HepG2 (cell line): Measurements from ENCODE around the gene FGD5. TPM values are rescaled to one million over a fixed set of nuclear protein-coding genes. Genes with fewer than 3 reads are reported as not detected.
A peak's percentile ranks its signal among the peaks of the same experiment; 100 is the strongest.

ENCODE experiments used
- ASH2L ChIP-seq: fragments of 300-600, 200-600 bp; sonication (generic); IDR thresholded peaks from 2 replicates; pipeline ENCODE4 v1.7.0; 2017; ENCODE audit warnings: low read depth, mild to moderate bottlenecking, moderate library complexity, mixed read lengths, low read length; ENCODE audit not compliant: insufficient read length
- CHCHD3 ChIP-seq: sonication (generic); formaldehyde crosslinking; IDR thresholded peaks from 2 replicates; pipeline ENCODE4 v1.8.0; 2022; ENCODE audit warnings: mild to moderate bottlenecking, missing genetic modification reagents, moderate library complexity
- MEF2D ChIP-seq: sonication (generic); formaldehyde crosslinking; IDR thresholded peaks from 2 replicates; pipeline ENCODE4 v1.5.1; 2020; ENCODE audit warnings: mild to moderate bottlenecking, missing genetic modification reagents
- NFYC ChIP-seq: IDR thresholded peaks from 2 replicates; pipeline ENCODE4 v1.6.1; 2016; ENCODE audit warnings: missing genetic modification reagents, missing compliant biosample characterization
- PHF20 ChIP-seq: sonication (generic); formaldehyde crosslinking; IDR thresholded peaks from 2 replicates; pipeline ENCODE4 v1.5.0; 2020; ENCODE audit warnings: mild to moderate bottlenecking, missing genetic modification reagents
- RARA ChIP-seq: IDR thresholded peaks from 2 replicates; pipeline ENCODE4 v1.6.1; 2016; ENCODE audit warnings: missing genetic modification reagents, missing compliant biosample characterization
- SP5 ChIP-seq: IDR thresholded peaks from 2 replicates; pipeline ENCODE4 v1.6.1; 2016; ENCODE audit warnings: low read depth, borderline replicate concordance
- YEATS2 ChIP-seq: sonication (generic); formaldehyde crosslinking; IDR thresholded peaks from 2 replicates; pipeline ENCODE4 v1.4.0; 2020; ENCODE audit warnings: missing genetic modification reagents, borderline replicate concordance
- ZKSCAN8 ChIP-seq: IDR thresholded peaks from 2 replicates; pipeline ENCODE4 v1.6.1; 2016; ENCODE audit warnings: borderline replicate concordance, missing genetic modification reagents, missing compliant biosample characterization
- ZNF33B ChIP-seq: sonication (generic); formaldehyde crosslinking; IDR thresholded peaks from 2 replicates; pipeline ENCODE4 v1.5.1; 2020; ENCODE audit warnings: mild to moderate bottlenecking, missing genetic modification reagents
- ZNF556 ChIP-seq: sonication (generic); formaldehyde crosslinking; IDR thresholded peaks from 2 replicates; pipeline ENCODE4 v1.4.0; 2020; ENCODE audit warnings: mild to moderate bottlenecking, missing genetic modification reagents, borderline replicate concordance
- polyA plus RNA-seq, 8 experiments: library from polyadenylated mRNA; depleted of rRNA in 3 of 8; stranded (reverse) in 7 of 8; unstranded in 1 of 8; fragments of >200 nt; fragmentation: Illumina TruSeq in 4 of 8; extraction: Trizol in 4 of 8; gene quantifications; 2 replicates each; pipeline versions ENCODE4 v1.2.1 to v1.2.3, GENCODE V29; 2011 to 2016; ENCODE audit warnings: low read depth in 4 of 8, missing spikeins in 1 of 8, mixed read lengths in 1 of 8; ENCODE audit not compliant: insufficient read depth in 1 of 8
- total RNA-seq, 5 experiments: library from RNA; depleted of rRNA; stranded (reverse); fragments of >200 nt; fragmentation: Illumina TruSeq; extraction: Trizol; gene quantifications; 2 replicates each; pipeline ENCODE4 v1.2.3, GENCODE V29; 2016; ENCODE audit warnings: low read depth in 1 of 5
- TF ChIP-seq, protein P1 (sequence below): sonication (generic); formaldehyde crosslinking; IDR thresholded peaks from 2 replicates; pipeline ENCODE4 v1.5.0; 2020; ENCODE audit warnings: missing genetic modification reagents
- TF ChIP-seq, protein P2 (sequence below): sonication (generic); formaldehyde crosslinking; conservative IDR thresholded peaks from 2 replicates; pipeline ENCODE4 v1.4.0; 2020; ENCODE audit warnings: missing genetic modification reagents
- TF ChIP-seq, protein P3 (sequence below): sonication (generic); formaldehyde crosslinking; IDR thresholded peaks from 2 replicates; pipeline ENCODE4 v1.5.1; 2020; ENCODE audit warnings: mild to moderate bottlenecking, missing genetic modification reagents, moderate library complexity
- TF ChIP-seq, protein P4 (sequence below): sonication (generic); formaldehyde crosslinking; IDR thresholded peaks from 2 replicates; pipeline ENCODE4 v1.4.0; 2020; ENCODE audit warnings: missing genetic modification reagents
- TF ChIP-seq, protein P5 (sequence below): IDR thresholded peaks from 2 replicates; pipeline ENCODE4 v1.6.1; 2016; ENCODE audit warnings: missing genetic modification reagents, missing compliant biosample characterization
- TF ChIP-seq, protein P6 (sequence below): sonication (generic); formaldehyde crosslinking; IDR thresholded peaks from 2 replicates; pipeline ENCODE4 v1.8.1; 2023; ENCODE audit warnings: mild to moderate bottlenecking, moderate library complexity, missing genetic modification reagents

Gene FGD5
- total and polyA plus RNA-seq, 2 of the 13 experiments (the other 11 are each of a cell fraction or from before 2014, with no cell fraction given) = 0.17 TPM; not detected in 1

DNA sequence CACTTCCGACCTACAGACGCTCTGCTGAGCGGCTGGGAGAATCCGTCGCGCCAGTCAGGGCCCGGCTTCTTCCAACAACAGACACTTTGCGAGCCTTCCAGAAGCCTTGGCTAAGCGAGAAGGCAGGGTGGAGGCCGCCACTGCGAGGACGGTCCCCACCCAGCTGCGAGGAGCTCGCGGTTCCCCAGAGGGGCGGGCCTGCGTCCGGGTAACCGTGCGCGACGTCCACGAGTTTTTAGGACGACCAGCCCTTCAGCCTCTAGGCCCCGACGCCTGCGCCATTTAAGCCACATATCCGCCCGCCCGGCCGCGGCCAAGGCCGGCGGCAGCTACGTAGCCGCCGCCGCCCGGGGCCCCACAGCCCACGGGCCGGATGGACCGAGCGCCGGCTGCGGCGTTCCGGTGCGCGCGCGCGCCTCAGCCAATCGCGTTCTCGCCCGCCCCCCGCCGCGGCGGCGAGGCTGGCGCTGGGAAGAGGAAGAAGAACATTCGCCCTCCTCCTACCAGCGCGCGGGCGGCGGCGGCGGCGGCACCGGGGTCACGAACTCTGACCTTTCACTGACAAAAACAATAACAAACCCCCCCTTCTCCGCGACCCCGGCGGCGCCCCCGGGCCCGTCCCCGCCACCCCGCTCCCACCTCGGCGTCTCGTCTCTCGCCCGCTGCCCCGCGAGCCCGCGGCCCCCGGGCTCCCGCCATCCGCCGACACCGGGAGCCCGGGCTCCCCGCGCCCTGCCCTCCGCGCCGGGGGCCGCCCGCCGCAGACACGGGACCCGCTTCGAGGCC is 128.5 kb downstream of the FGD5 start, which contains the start of gene NR2C2 (continued):
- TF ChIP-seq, protein P1, sequence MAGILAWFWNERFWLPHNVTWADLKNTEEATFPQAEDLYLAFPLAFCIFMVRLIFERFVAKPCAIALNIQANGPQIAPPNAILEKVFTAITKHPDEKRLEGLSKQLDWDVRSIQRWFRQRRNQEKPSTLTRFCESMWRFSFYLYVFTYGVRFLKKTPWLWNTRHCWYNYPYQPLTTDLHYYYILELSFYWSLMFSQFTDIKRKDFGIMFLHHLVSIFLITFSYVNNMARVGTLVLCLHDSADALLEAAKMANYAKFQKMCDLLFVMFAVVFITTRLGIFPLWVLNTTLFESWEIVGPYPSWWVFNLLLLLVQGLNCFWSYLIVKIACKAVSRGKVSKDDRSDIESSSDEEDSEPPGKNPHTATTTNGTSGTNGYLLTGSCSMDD (CRISPR knock-in tag) = no peak
- peak; percentile 72 for TF ChIP-seq NFYC (CRISPR knock-in tag)
- 0 out of 2 replicates have a peak, but pooled peaks have one; percentile 58 for TF ChIP-seq CHCHD3 (CRISPR knock-in tag)
- peak; percentile 16; the same call in 1 of the 2 replicates for TF ChIP-seq YEATS2 (CRISPR knock-in tag)
- no peak for TF ChIP-seq ZKSCAN8 (CRISPR knock-in tag)
- peak; percentile 37; the same call in 1 of the 2 replicates for TF ChIP-seq RARA (CRISPR knock-in tag)
- TF ChIP-seq, protein P2, sequence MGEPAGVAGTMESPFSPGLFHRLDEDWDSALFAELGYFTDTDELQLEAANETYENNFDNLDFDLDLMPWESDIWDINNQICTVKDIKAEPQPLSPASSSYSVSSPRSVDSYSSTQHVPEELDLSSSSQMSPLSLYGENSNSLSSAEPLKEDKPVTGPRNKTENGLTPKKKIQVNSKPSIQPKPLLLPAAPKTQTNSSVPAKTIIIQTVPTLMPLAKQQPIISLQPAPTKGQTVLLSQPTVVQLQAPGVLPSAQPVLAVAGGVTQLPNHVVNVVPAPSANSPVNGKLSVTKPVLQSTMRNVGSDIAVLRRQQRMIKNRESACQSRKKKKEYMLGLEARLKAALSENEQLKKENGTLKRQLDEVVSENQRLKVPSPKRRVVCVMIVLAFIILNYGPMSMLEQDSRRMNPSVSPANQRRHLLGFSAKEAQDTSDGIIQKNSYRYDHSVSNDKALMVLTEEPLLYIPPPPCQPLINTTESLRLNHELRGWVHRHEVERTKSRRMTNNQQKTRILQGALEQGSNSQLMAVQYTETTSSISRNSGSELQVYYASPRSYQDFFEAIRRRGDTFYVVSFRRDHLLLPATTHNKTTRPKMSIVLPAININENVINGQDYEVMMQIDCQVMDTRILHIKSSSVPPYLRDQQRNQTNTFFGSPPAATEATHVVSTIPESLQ (CRISPR knock-in tag) = 0 out of 2 replicates have a peak, but pooled peaks have one; percentile 1
- TF ChIP-seq SP5 (CRISPR knock-in tag) = no peak
- TF ChIP-seq ZNF33B (CRISPR knock-in tag) = peak; percentile 52; the same call in 1 of the 2 replicates
- TF ChIP-seq, protein P3, sequence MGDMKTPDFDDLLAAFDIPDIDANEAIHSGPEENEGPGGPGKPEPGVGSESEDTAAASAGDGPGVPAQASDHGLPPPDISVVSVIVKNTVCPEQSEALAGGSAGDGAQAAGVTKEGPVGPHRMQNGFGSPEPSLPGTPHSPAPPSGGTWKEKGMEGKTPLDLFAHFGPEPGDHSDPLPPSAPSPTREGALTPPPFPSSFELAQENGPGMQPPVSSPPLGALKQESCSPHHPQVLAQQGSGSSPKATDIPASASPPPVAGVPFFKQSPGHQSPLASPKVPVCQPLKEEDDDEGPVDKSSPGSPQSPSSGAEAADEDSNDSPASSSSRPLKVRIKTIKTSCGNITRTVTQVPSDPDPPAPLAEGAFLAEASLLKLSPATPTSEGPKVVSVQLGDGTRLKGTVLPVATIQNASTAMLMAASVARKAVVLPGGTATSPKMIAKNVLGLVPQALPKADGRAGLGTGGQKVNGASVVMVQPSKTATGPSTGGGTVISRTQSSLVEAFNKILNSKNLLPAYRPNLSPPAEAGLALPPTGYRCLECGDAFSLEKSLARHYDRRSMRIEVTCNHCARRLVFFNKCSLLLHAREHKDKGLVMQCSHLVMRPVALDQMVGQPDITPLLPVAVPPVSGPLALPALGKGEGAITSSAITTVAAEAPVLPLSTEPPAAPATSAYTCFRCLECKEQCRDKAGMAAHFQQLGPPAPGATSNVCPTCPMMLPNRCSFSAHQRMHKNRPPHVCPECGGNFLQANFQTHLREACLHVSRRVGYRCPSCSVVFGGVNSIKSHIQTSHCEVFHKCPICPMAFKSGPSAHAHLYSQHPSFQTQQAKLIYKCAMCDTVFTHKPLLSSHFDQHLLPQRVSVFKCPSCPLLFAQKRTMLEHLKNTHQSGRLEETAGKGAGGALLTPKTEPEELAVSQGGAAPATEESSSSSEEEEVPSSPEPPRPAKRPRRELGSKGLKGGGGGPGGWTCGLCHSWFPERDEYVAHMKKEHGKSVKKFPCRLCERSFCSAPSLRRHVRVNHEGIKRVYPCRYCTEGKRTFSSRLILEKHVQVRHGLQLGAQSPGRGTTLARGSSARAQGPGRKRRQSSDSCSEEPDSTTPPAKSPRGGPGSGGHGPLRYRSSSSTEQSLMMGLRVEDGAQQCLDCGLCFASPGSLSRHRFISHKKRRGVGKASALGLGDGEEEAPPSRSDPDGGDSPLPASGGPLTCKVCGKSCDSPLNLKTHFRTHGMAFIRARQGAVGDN = peak; percentile 73
- TF ChIP-seq, protein P4, sequence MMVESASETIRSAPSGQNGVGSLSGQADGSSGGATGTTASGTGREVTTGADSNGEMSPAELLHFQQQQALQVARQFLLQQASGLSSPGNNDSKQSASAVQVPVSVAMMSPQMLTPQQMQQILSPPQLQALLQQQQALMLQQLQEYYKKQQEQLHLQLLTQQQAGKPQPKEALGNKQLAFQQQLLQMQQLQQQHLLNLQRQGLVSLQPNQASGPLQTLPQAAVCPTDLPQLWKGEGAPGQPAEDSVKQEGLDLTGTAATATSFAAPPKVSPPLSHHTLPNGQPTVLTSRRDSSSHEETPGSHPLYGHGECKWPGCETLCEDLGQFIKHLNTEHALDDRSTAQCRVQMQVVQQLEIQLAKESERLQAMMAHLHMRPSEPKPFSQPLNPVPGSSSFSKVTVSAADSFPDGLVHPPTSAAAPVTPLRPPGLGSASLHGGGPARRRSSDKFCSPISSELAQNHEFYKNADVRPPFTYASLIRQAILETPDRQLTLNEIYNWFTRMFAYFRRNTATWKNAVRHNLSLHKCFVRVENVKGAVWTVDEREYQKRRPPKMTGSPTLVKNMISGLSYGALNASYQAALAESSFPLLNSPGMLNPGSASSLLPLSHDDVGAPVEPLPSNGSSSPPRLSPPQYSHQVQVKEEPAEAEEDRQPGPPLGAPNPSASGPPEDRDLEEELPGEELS (CRISPR knock-in tag) = peak; percentile 16; the same call in 1 of the 2 replicates
- TF ChIP-seq, protein P5, sequence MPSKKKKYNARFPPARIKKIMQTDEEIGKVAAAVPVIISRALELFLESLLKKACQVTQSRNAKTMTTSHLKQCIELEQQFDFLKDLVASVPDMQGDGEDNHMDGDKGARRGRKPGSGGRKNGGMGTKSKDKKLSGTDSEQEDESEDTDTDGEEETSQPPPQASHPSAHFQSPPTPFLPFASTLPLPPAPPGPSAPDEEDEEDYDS = no peak
- TF ChIP-seq PHF20 (CRISPR knock-in tag) = peak; percentile 37; the same call in 1 of the 2 replicates
- TF ChIP-seq MEF2D (CRISPR knock-in tag) = no peak
- TF ChIP-seq ASH2L = peak; percentile 62
- TF ChIP-seq, protein P6, sequence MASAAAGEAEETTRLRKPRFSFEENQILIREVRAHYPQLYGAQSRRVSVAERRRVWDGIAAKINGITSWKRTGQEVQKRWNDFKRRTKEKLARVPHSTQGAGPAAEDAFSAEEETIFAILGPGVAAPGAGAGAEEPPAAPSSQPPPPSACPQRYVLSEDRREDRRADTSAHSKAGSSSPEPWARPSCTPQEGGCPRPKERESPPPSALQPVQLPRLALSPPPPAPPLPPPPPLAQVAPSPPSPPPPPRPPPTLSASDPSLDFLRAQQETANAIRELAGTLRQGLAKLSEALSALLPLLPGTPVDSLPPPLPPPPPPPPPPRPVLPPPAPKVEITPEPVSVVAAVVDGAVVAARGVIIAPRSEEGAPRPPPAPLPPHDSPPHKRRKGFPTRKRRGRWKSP (CRISPR knock-in tag) = 0 out of 2 replicates have a peak, but pooled peaks have one; percentile 38
- no peak for TF ChIP-seq ZNF556 (CRISPR knock-in tag)
